ENCODE results near the gene TMEM41B. TPM values are rescaled to one million over a fixed set of nuclear protein-coding genes. Genes with fewer than 3 reads are reported as not detected.

The TMEM41B gene
- total RNA-seq, 1 donor from 2014 or later = 41.1 TPM

GRCh38 chr11:9313648-9314290, 624 bp downstream of the TMEM41B start:
- no peak for DNase-seq (ENCODE audit: low spot score)
- intact Hi-C loops (cut with DNase I) = no loop called here
- peak; percentile 33 for ATAC-seq

- ATAC-seq (no peak), DNase-seq (ENCODE audit: low spot score) (no peak)
- intact Hi-C loops (cut with DNase I) = no loop called here
These were observed 3.8 kb downstream of the TMEM41B start for GRCh38 chr11:9310485-9311090.

GRCh38 chr11:9304178-9304577, 10.2 kb downstream of the TMEM41B start:
- ATAC-seq (no peak), DNase-seq (ENCODE audit: low spot score) (no peak)
- intact Hi-C loops (cut with DNase I) = no loop called here

GRCh38 chr11:9302448-9302847, 11.9 kb downstream of the TMEM41B start:
- intact Hi-C loops (cut with DNase I) = no loop called here
- DNase-seq (ENCODE audit: low spot score) = no peak
- ATAC-seq = no peak

GRCh38 chr11:9301720-9302119, 12.7 kb downstream of the TMEM41B start:
- DNase-seq (ENCODE audit: low spot score) = no peak
- intact Hi-C loops (cut with DNase I) = no loop called here
- ATAC-seq = no peak

GRCh38 chr11:9293646-9294045, 20.7 kb downstream of the TMEM41B start:
- intact Hi-C loops (cut with DNase I) = no loop called here
- ATAC-seq (no peak), DNase-seq (ENCODE audit: low spot score) (no peak)

- no peak for ATAC-seq
- no peak for DNase-seq (ENCODE audit: low spot score)
- intact Hi-C loops (cut with DNase I) = no loop called here
These were observed 28.4 kb downstream of the TMEM41B start for GRCh38 chr11:9285850-9286587.

GRCh38 chr11:9280655-9281301, 33.6 kb downstream of the TMEM41B start:
- ATAC-seq (no peak), DNase-seq (ENCODE audit: low spot score) (no peak)
- intact Hi-C loops (cut with DNase I) = no loop called here

- DNase-seq (ENCODE audit: low spot score) = no peak
- intact Hi-C loops (cut with DNase I) = no loop called here
These were observed 37.2 kb downstream of the TMEM41B start for GRCh38 chr11:9277176-9277575.

GRCh38 chr11:9276571-9276970, 37.8 kb downstream of the TMEM41B start:
- DNase-seq (ENCODE audit: low spot score) = no peak
- intact Hi-C loops (cut with DNase I) = no loop called here
- ATAC-seq = no peak

More at GRCh38 chr11:9277176-9277575, 37.2 kb downstream of the TMEM41B start:
- ATAC-seq = no peak

GRCh38 chr11:9274499-9275258, 39.7 kb downstream of the TMEM41B start:
- DNase-seq (ENCODE audit: low spot score) (no peak), ATAC-seq (no peak)
- intact Hi-C loops (cut with DNase I) = no loop called here

- ATAC-seq = no peak
- no peak for DNase-seq (ENCODE audit: low spot score)
These were observed 40.7 kb downstream of the TMEM41B start for GRCh38 chr11:9273376-9274336.

GRCh38 chr11:9269492-9270013, 44.8 kb downstream of the TMEM41B start:
- intact Hi-C loops (cut with DNase I) = no loop called here
- ATAC-seq (no peak), DNase-seq (ENCODE audit: low spot score) (no peak)

More at GRCh38 chr11:9273376-9274336, 40.7 kb downstream of the TMEM41B start:
- intact Hi-C loops (cut with DNase I) = no loop called here

GRCh38 chr11:9267680-9268079, 46.7 kb downstream of the TMEM41B start:
- intact Hi-C loops (cut with DNase I) = no loop called here
- ATAC-seq (no peak), DNase-seq (ENCODE audit: low spot score) (no peak)

- intact Hi-C loops (cut with DNase I) = no loop called here
- no peak for DNase-seq (ENCODE audit: low spot score)
- ATAC-seq = no peak
These were observed 47.5 kb downstream of the TMEM41B start for GRCh38 chr11:9266926-9267325.

- ATAC-seq (no peak), DNase-seq (ENCODE audit: low spot score) (no peak)
- intact Hi-C loops (cut with DNase I) = no loop called here
These were observed 48.2 kb downstream of the TMEM41B start for GRCh38 chr11:9266132-9266736.
